OCI-M2 (cell line): ENCODE measurements around the gene SLC5A6.
A peak's percentile ranks its signal among the peaks of the same experiment; 100 is the strongest.

Experiments
- DNase-seq: peaks from one replicate; lab custom pipeline; 2025; ENCODE audit not compliant: unreplicated experiment; lab: John Stamatoyannopoulos, UW

SLC5A6 gene

DNA sequence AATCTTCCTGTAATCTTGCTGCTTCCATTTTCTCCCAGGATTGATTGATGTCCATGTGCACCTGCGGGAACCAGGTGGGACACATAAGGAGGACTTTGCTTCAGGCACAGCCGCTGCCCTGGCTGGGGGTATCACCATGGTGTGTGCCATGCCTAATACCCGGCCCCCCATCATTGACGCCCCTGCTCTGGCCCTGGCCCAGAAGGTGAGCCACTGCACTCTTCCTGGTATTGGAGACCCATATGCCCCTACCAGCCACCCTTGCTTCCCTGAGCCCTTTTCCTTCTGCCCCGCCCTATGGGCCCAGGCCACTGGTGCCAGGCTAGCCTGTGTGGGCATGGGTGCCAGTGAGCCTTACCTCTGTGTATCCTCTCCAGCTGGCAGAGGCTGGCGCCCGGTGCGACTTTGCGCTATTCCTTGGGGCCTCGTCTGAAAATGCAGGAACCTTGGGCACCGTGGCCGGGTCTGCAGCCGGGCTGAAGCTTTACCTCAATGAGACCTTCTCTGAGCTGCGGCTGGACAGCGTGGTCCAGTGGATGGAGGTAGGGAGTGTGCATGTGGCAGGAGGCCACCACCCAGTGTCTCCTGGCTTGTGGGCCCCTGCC lies 25.4 kb upstream of the SLC5A6 start:
- DNase-seq: no peak

DNA sequence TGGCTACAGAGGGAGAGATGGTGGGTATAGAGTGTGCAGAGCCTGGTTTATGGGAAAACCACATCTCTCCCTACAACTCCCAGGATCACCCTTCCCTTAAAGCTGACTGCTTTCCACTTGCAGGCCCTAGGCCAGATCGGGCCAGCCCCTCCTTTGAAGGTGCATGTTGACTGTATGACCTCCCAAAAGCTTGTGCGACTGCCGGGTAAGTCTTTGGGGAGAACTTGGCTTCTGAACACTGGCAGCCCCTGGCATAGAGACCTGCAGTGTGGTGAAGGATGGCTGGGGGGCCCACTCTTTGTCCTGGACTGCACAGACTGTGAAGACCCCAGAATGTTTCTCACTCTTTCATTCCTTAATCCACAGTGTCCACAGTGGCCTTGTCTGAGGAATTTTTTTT lies 24.6 kb upstream of the SLC5A6 start:
- no peak for DNase-seq

DNA sequence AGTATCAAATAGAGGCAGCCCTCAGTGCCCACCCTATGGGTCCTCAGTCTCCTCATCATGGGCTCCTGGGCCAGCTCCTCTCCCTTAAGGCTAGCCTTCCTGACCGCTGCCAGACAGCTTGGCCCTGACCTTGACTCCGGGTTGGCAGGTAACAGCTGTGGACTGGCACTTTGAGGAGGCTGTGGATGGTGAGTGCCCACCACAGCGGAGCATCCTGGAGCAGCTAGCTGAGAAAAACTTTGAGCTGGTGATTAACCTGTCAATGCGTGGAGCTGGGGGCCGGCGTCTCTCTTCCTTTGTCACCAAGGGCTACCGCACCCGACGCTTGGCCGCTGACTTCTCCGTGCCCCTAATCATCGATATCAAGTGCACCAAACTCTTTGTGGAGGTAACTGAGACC lies 24.1 kb upstream of the SLC5A6 start:
- no peak for DNase-seq

DNA sequence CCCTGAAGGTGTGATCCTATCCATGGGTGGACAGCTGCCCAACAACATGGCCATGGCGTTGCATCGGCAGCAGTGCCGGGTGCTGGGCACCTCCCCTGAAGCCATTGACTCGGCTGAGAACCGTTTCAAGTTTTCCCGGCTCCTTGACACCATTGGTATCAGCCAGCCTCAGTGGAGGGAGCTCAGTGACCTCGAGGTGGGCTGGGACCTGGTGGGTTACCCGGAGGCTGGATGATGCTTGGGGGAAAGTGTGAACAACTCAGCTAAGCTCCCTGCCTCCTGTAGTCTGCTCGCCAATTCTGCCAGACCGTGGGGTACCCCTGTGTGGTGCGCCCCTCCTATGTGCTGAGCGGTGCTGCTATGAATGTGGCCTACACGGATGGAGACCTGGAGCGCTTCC lies 21.3 kb upstream of the SLC5A6 start:
- no peak for DNase-seq

DNA sequence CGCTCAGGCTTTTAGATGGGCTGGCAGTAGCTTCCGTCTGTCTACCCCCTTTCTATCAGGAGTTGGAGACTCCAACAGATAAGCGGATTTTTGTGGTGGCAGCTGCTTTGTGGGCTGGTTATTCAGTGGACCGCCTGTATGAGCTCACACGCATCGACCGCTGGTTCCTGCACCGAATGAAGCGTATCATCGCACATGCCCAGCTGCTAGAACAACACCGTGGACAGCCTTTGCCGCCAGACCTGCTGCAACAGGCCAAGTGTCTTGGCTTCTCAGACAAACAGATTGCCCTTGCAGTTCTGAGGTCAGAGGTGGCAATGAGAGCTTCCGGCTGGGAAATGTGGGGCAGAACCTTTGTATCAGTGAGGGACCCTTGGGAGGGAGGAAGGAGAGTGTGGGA lies 19.9 kb upstream of the SLC5A6 start:
- DNase-seq: no peak

DNA sequence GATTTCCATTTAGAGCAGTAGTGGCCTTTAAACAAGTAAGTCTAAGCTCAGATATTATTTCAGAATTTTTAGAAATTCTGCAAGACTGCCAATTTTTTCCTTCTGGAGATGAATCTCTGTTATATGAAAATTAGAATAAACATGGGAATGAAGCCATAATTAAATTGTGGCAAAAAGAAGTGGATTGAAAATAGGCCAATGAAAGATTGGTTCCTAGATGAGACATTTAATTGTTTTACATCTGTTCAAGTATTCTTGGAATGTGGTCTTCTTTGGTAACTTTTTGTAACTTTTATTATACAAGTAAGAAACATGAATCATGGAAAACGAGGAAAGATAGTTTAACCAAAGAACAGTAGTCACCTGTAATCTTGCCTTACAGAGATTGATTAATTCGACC lies 15.4 kb upstream of the SLC5A6 start:
- DNase-seq: no peak

DNA sequence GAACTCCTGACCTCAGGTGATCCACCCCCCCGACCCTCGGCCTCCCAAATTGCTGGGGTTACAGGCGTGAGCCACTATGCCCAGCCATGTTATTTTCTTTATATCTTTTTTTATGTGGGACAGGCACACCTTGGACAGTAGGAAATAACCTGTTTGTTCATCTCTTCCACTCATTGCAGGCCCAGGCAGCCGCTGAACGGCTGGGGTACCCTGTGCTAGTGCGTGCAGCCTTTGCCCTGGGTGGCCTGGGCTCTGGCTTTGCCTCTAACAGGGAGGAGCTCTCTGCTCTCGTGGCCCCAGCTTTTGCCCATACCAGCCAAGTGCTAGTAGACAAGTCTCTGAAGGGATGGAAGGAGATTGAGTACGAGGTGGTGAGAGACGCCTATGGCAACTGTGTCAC lies 13.5 kb upstream of the SLC5A6 start:
- DNase-seq: no peak

DNA sequence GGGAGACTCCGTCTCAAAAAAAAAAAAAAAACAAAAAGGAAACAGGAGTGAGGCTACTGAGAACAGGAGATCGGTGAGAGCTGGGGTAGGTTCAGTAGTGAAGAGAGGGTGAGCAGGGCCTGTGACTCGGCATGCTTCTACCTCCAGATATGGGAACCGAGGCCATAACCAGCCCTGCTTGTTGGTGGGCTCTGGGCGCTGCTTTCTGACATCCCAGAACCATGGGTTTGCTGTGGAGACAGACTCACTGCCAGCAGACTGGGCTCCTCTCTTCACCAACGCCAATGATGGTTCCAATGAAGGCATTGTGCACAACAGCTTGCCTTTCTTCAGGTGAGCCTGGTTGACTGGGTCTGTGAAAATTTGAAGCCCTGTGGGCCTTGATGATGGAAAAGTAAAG lies 11.3 kb upstream of the SLC5A6 start:
- DNase-seq: no peak

DNA sequence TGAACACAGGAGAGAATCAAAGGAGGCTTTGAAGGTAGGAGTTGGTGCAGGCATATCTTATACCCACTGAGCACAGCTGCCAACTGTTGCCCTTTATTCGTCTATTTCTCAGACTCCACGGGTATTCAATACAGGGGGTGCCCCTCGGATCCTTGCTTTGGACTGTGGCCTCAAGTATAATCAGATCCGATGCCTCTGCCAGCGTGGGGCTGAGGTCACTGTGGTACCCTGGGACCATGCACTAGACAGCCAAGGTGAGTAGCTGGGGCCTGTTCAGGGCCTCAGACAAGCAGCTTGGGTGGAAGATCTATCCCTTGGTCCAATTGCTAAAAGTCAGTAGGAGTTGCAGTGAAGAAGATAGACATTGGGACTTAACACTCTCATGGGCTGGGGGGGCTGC lies 10.3 kb upstream of the SLC5A6 start:
- no peak for DNase-seq

DNA sequence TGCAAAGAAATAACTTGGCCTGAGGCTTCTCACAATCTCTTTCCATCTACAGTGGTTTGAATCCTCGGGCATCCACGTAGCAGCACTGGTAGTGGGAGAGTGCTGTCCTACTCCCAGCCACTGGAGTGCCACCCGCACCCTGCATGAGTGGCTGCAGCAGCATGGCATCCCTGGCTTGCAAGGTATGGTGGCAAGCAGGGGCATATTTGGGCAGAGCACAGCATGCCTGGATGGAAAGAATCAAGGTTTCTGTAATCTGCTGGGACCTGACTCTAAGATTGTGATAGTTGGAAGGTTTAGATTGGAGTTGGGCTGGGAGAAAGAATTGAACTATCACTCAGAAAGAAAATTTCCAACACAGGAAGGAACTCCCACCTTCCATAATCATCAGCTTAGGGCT lies 9.1 kb upstream of the SLC5A6 start:
- no peak for DNase-seq

DNA sequence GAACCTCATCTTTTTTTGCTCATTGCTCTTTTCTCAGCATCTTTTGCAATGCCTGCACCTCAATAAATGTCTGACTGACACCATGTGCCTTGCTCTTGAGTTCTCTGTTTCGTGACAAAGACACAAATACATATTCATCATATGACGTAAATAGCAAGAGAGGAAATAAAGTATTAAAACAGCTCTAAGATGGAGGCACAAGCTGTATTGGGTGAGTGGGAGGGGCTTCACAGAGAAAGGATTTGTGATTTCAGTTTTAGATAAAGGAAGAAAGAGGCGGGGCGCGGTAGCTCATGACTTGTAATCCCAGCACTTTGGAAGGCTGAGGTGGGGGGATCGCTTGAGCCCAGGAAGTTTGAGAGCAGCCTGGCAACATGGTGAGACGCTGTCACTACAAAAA lies 8.0 kb upstream of the SLC5A6 start:
- DNase-seq: no peak

DNA sequence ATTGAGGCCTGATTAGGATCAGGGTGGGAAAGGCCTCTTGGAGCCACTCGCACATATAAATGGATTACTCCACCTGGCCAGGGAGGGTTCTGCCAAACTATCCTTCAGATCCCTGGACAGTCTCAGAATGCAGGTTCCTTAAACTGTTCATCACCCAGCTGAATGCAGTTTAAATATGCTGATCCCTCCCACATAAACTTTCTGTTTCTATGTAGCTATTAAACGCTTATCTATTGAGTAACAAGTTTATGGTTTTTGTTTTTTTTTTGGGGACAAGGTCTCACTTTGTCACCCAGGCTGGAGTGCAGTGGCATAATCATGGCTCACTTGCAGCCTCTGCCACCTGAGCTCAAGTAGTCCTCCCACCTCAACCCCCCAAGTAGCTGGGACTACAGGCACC lies 7.0 kb upstream of the SLC5A6 start:
- DNase-seq: no peak

DNA sequence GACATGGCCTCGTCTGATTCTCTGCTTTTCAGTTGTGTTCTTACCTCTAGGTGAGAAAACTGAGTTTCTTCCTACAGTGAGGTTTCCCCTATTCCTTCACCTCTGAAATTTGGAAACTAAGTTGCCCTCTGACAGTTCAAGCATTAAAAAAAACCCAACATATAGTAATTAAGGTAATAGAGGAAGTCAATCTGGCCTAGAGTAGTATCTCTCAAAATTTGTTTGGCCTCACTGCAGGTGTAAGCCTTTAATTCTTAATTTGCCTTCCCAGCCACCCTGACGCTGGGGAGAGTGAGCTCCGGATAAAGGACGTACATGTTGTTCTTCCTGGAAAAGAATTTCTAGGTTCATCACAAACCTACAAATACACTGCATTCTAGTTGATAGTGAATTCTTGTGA lies 6.5 kb upstream of the SLC5A6 start:
- DNase-seq: no peak

DNA sequence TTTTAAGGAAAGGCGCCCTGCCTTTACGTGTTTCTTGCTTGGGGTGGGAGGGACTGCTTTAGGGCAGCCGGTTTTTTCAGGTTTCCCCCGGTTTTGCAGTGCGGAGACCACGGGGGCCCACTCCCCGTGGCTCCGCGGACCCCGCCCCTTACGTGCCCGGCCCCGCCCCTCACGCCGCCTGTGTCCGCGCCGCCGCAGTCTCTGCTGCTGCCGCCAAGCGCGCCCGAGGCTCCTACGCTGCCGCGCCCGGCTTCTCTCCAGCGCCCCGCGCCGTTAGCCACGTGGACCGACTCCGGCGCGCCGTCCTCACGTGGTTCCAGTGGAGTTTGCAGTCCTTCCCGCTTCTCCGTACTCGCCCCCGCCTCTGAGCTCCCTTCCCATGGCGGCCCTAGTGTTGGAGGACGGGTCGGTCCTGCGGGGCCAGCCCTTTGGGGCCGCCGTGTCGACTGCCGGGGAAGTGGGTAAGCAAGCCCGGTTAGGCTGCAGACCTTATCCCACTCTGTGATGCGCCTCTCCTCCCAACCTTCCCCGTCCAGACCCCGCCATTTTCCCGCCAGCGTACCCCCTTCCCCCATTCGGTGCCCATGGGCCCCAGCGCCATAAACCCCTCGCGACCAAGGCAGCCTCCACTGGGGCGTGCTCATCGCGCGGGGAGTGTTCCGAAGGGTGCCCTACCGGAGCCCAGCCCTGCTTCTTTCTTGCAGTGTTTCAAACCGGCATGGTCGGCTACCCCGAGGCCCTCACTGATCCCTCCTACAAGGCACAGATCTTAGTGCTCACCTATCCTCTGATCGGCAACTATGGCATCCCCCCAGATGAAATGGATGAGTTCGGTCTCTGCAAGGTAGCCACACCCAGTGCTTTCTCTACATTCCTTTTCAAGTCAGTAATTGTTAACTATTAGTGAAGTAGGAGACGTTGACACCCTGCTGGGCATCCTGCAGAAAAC lies 5.4 kb upstream of the SLC5A6 start, which contains the start of gene CAD:
TSS of gene CAD (plus strand) at position 197 of the 949 bp plus-strand sequence. CDS start at position 380, 183 bp downstream.
- peak; percentile 51 for DNase-seq

DNA sequence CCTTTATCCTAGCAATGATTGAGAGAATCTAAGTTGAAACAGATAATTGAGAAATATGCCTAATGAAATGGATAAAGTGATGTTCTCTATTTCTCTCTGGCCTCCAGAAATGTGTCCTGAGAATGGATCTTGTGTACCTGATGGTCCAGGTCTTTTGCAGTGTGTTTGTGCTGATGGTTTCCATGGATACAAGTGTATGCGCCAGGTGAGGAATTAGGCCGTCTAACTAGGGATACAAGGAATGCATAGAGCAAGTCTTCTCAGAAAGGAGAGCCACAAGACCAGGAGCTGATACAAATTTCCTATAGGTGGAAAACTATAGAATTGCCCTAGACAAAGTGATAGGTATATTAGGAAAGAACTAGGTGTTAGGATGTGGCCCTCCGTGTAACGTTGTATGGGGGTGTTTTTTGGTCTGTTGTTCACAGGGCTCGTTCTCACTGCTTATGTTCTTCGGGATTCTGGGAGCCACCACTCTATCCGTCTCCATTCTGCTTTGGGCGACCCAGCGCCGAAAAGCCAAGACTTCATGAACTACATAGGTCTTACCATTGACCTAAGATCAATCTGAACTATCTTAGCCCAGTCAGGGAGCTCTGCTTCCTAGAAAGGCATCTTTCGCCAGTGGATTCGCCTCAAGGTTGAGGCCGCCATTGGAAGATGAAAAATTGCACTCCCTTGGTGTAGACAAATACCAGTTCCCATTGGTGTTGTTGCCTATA lies 4.5 kb upstream of the SLC5A6 start:
- no peak for DNase-seq

DNA sequence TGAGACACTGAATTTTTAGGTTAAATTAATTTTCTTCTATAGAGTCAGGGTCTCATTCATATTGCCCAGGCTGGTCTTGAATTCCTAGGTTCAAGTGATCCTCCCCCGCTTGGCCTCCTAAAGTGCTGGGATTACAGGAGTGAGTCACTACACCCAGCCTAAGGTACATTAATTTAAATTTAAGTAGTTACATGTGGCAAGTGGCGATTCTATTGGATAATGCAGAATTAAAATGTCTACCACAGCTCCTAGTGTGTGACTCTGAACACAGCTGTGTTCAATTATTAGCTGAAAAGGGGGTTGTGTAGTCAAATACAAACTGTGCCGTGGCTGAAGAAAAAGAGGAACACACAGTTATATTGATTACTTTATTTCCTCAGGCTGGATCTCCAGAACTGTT lies 2.9 kb upstream of the SLC5A6 start:
- no peak for DNase-seq

DNA sequence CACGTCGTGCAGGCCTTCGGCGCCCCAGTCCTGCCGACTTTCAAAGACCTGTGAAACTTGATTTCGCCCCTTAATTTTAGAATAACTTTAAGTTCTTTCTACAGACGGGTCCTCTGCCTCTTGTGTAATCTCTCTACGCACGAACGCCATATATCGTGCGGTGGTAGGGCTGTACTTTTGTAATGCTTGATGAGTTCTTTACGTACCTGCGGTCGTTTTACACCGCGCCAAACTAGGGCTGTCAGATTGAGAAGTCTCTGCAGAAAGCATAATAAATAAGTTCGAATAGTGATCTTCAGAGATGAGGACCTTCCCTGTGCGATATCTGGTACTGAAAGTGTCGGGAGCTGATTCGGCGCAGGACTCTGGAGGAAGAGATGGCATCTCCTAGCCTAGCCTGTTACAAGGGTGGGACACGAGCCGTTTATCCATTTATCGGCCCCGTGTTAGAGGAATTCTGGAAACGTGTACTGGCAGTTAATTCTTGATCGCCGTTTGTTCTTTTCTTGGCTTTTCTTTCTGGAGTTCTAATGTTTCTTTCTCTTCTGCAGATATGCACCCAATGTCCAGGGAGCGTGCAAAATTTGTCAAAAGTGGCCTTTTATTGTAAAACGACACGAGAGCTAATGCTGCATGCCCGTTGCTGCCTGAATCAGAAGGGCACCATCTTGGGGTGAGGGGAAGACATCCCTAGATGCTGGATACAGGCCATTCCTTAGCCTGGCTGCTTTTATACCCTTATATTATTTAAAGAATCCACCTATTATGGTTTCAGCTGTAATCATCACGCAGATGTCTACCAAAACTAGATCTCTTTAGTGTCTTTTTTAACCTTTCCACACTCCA lies 781 bp upstream of the SLC5A6 start:
- DNase-seq: no peak

DNA sequence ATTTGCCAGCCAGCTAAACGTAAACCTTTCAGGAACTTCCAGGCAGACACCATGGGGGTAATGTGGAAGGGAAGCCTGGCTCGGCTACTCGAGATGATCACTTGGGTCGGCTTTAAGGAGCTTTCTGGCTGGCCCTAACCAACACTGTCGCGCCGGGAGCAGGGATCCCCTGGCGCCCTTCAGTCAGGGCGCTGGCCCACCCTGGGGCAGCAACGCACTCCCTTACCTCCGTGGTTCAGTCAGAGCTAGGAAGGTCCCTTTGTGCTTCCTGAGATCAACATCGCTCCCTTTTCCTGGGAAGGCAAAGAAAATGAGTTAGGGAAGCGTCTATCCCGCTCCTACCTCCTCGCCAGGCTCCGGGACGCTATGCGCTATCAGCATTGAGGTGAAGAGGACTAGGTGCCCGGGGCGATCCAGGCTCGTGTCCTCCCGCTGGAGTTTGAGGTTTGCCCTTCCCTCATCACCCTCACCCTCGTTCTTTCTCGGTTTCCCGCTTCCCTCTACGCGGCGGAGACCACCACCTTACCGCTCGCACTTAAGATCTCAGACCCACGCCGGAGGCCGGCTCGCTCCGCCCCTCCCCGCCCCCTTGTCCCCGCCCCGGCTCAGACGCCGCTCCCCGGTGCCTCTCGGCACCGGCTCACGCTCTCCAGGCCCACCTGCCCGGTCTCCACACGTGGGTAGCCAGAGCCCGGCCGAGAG lies 676 bp downstream of the SLC5A6 start:
- DNase-seq: no peak

DNA sequence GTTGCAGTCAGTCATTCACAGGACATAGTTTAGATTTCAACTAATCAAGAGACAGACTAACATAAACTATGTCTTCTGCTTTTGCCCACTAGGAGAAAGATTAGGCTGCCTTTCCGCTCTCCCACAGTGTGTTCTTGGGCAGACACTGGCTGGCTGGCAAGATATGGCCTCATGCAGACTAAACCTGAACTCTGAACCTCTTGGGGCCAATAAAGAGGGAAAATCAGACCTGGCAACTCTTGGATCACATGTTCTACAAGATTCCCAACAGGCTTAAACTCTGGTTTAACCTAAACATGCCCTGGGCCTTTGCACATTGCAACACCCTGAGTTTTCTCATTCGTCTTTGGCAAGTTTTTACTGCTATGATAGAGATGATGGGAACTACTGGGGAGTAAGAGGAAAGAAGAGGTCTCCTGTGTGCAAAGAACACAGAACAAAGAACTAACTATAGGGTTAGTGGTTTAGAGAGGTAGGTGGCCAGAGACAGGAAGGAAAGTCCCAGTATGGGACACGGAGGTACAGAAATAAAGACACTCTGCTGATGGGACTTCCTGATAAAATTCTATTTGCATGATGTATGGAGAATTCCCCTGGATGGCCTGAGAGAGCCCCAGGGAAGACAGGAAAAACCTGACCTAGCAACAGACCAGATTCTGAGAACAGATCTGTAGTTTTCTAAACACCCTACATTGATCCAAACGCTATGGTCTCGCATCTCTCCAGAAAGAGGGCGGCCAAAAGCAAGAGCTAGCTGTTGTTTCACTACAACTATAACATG lies 2.3 kb downstream of the SLC5A6 start:
- DNase-seq: no peak
